Smooth muscle cell (in vitro differentiated cells): Measurements from ENCODE around the gene ARHGAP26. TPM values are rescaled to one million over a fixed set of nuclear protein-coding genes. Genes with fewer than 3 reads are reported as not detected.

Experiments used
- DNase-seq: peaks from one replicate; lab custom pipeline; 2025; ENCODE audit not compliant: unreplicated experiment; lab: John Stamatoyannopoulos, UW
- H2AFZ ChIP-seq: fragments of 200-600 bp; sonication (generic); 2 replicates; pipeline ENCODE4 v1.6.0; 2016; ENCODE audit warnings: antibody characterized with exemption, low read depth, mild to moderate bottlenecking
- H3F3A ChIP-seq: fragments of 200-600 bp; sonication (generic); 2 replicates; pipeline ENCODE4 v1.6.0; 2017; ENCODE audit warnings: antibody characterized with exemption, low read depth
- H3K27ac ChIP-seq: fragments of 200-600 bp; sonication (generic); 2 replicates; pipeline ENCODE4 v1.5.1; 2016; ENCODE audit warnings: low read depth, mild to moderate bottlenecking
- H3K27me3 ChIP-seq: fragments of 200-600 bp; sonication (generic); 2 replicates; pipeline ENCODE4 v1.6.1; 2016; ENCODE audit warnings: low read depth, mild to moderate bottlenecking
- H3K36me3 ChIP-seq: fragments of 200-600 bp; sonication (generic); 2 replicates; pipeline ENCODE4 v1.5.1; 2016; ENCODE audit warnings: low read depth
- H3K4me1 ChIP-seq: fragments of 200-600 bp; sonication (generic); 2 replicates; pipeline ENCODE4 v1.5.1; 2016; ENCODE audit warnings: low read depth
- H3K4me2 ChIP-seq: fragments of 200-600 bp; sonication (generic); 2 replicates; pipeline ENCODE4 v1.6.0; 2016; ENCODE audit warnings: mild to moderate bottlenecking
- H3K4me3 ChIP-seq: fragments of 200-600 bp; sonication (generic); 2 replicates; pipeline ENCODE4 v1.5.1; 2016; ENCODE audit warnings: mild to moderate bottlenecking
- H3K79me2 ChIP-seq: fragments of 200-600 bp; sonication (generic); 2 replicates; pipeline ENCODE4 v1.6.0; 2016; ENCODE audit warnings: low read depth, mild to moderate bottlenecking
- H3K9ac ChIP-seq: fragments of 200-600 bp; sonication (generic); 2 replicates; pipeline ENCODE4 v1.6.0; 2016; ENCODE audit warnings: low read depth
- H3K9me3 ChIP-seq: fragments of 200-600 bp; sonication (generic); replicated peaks from 2 replicates; pipeline ENCODE4 v1.5.1; 2016; ENCODE audit warnings: low read depth
- H4K20me1 ChIP-seq: fragments of 200-600 bp; sonication (generic); 2 replicates; pipeline ENCODE4 v1.6.0; 2016; ENCODE audit warnings: low read depth
- CTCF ChIP-seq: fragments of 200-600 bp; sonication (generic); IDR thresholded peaks from 2 replicates; pipeline ENCODE4 v1.5.1; 2017; ENCODE audit warnings: borderline replicate concordance, mild to moderate bottlenecking, antibody characterized with exemption; ENCODE audit not compliant: insufficient read depth, poor library complexity, severe bottlenecking
- WGBS: methylation state at CpG from one replicate; pipeline ENCODE4 v1.1.7; 2016; ENCODE audit warnings: low lambda C conversion rate; 5-methylcytosine and 5-hydroxymethylcytosine counted together
- polyA plus RNA-seq: library from polyadenylated mRNA; unstranded; fragments of >200 nt; fragmentation: Nextera tagmentation; extraction: Ambion mirVana; gene quantifications from 2 replicates; pipeline ENCODE4 v1.2.1, GENCODE V29; 2016
- total RNA-seq: library from RNA; depleted of rRNA; stranded (reverse); fragments of >200 nt; gene quantifications from 2 replicates; pipeline ENCODE4 v1.2.3, GENCODE V29; 2014

ARHGAP26 gene
- total and polyA plus RNA-seq, 2 experiments from 2014 or later, result 2.2 to 5.1 TPM

GRCh38 chr5:143247134-143247815 lies 477.1 kb downstream of the ARHGAP26 start:
- H2AFZ ChIP-seq, result no peak overlapping the region
- TF ChIP-seq CTCF, result no peak
- H3K27me3 ChIP-seq, result no peaks in the 10 kb centered on the region
- no peaks in the 10 kb centered on the region for H3K9me3 ChIP-seq
- H3F3A ChIP-seq, result peaks cover 22% of the 10 kb centered on the region
- H3K4me3 ChIP-seq, result no peak overlapping the region
- H4K20me1 ChIP-seq, result no peaks in the 10 kb centered on the region
- DNase-seq, result no peak
- no peaks in the 10 kb centered on the region for H3K79me2 ChIP-seq
- no peak overlapping the region for H3K27ac ChIP-seq
- WGBS, result 100% methylated on average over 1 of the region's 1 CpG
- H3K4me1 ChIP-seq, result peaks cover 12% of the 10 kb centered on the region
- H3K4me2 ChIP-seq, result no peak overlapping the region
- H3K9ac ChIP-seq, result no peak overlapping the region
- no peaks in the 10 kb centered on the region for H3K36me3 ChIP-seq

- Histone ChIP-seq H4K20me1 (no peaks in the 10 kb centered on the region), H3K27ac (peak overlapping the region; percentile 79), H3K4me2 (no peak overlapping the region), H2AFZ (no peak overlapping the region), H3K4me3 (no peak overlapping the region), H3K9me3 (no peaks in the 10 kb centered on the region), H3K79me2 (no peaks in the 10 kb centered on the region), H3K4me1 (peaks cover 6% of the 10 kb centered on the region), H3K36me3 (no peaks in the 10 kb centered on the region), H3K27me3 (no peaks in the 10 kb centered on the region), H3F3A (peaks cover 22% of the 10 kb centered on the region), H3K9ac (no peak overlapping the region)
- TF ChIP-seq CTCF, result no peak
- no peak for DNase-seq
- WGBS, result 89% methylated on average over 3 of the region's 3 CpGs
Observed at GRCh38 chr5:143248391-143248790, 478.2 kb downstream of the ARHGAP26 start.

GRCh38 chr5:143248822-143249579 lies 478.8 kb downstream of the ARHGAP26 start:
- DNase-seq, result no peak
- Histone ChIP-seq H3K4me2 (peak overlapping the region; percentile 61), H3K27me3 (no peaks in the 10 kb centered on the region), H3K4me1 (peaks cover 6% of the 10 kb centered on the region), H3F3A (peaks cover 22% of the 10 kb centered on the region), H3K9ac (peak overlapping the region; percentile 34), H3K9me3 (no peaks in the 10 kb centered on the region), H3K36me3 (no peaks in the 10 kb centered on the region), H2AFZ (peak overlapping the region; percentile 30), H3K79me2 (no peaks in the 10 kb centered on the region), H3K27ac (peak overlapping the region; percentile 79), H4K20me1 (no peaks in the 10 kb centered on the region), H3K4me3 (no peak overlapping the region)
- no peak for TF ChIP-seq CTCF
- WGBS, result 88% methylated on average over 3 of the region's 3 CpGs
